Keratinocyte (primary cell): ENCODE data around the gene NODAL.

ENCODE experiments used
- EZH2 ChIP-seq: IDR thresholded peaks from one replicate; pipeline ENCODE4 v1.6.1; 2012; ENCODE audit warnings: inconsistent platforms, mild to moderate bottlenecking, low read length, moderate library complexity
- TF ChIP-seq, protein P1 (sequence below), 3 experiments: IDR thresholded peaks in 1 of 3; conservative IDR thresholded peaks in 1 of 3; optimal IDR thresholded peaks in 1 of 3; 2 replicates in 2 of 3; 3 replicates in 1 of 3; pipeline versions ENCODE3 to v1.5.1; 2011; ENCODE audit warnings: low read length in 3 of 3, mild to moderate bottlenecking in 3 of 3, moderate library complexity in 2 of 3, control low read depth in 1 of 3, inconsistent platforms in 1 of 3; ENCODE audit not compliant: insufficient read depth in 2 of 3; ENCODE audit errors: extremely low read depth in 1 of 3

DNA sequence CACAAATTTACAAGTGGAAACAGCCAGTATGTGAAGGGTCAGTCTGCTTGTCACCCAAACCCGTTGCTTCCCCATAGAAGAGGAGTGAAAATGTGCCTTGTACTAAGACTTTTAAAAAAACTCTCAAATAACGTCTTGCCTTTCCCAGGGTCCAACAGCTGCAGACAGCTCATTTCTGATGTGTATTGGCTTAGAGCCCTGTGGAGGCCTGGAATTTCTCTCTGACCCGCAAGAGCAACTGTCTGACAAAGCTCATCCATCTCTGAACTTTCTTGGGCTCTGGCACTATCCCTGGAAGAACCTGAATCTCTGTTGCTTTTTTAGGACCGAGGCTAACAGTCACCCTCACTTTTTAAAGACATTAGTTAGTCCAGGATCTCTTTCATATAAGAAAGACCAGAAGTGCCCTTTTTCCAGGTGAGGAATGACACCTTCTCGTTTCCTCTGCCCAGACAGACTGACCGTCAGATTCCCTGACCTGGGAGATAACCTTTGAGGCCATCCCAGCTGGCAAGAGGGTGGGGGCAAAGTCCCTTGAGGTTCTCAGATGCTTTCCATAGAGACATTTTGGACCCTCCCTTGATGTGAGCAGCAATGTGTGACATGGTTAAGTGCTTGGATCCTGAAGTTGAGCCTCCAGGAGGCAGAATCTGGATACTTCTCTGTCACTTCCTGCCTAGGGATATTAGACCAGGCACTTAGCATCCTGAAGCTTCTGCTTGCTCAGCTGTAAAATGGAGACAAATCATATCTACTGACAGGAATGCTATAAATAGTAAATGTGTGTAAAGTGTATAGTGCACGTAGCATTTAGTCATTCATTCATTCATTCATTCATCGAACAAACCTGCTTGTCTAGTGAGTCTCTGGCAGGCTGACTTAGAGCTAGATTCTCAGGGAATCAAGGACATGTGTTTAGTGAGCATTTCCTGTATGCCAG, 4.5 kb upstream of the NODAL start:
- TF ChIP-seq EZH2 = no peak
- TF ChIP-seq, protein P1, sequence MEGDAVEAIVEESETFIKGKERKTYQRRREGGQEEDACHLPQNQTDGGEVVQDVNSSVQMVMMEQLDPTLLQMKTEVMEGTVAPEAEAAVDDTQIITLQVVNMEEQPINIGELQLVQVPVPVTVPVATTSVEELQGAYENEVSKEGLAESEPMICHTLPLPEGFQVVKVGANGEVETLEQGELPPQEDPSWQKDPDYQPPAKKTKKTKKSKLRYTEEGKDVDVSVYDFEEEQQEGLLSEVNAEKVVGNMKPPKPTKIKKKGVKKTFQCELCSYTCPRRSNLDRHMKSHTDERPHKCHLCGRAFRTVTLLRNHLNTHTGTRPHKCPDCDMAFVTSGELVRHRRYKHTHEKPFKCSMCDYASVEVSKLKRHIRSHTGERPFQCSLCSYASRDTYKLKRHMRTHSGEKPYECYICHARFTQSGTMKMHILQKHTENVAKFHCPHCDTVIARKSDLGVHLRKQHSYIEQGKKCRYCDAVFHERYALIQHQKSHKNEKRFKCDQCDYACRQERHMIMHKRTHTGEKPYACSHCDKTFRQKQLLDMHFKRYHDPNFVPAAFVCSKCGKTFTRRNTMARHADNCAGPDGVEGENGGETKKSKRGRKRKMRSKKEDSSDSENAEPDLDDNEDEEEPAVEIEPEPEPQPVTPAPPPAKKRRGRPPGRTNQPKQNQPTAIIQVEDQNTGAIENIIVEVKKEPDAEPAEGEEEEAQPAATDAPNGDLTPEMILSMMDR (optimal IDR thresholded peaks at IDR 0.05 in 1 of 3, IDR thresholded peaks at IDR 0.05 in 1 of 3, conservative IDR thresholded peaks at IDR 0.05 in 1 of 3; ENCODE audit: extremely low read depth in 1 of 3, insufficient read depth in 2 of 3, low read length in 3 of 3) = no peak
